HL-60 (cell line): Measurements from ENCODE around the gene MEX3B.

Experiments
- CTCF ChIP-seq: IDR thresholded peaks from one replicate; pipeline ENCODE4 v1.5.1; 2011; ENCODE audit warnings: low read length, control low read depth, inconsistent platforms; ENCODE audit not compliant: insufficient read depth
- GABPA ChIP-seq: IDR thresholded peaks from 2 replicates; pipeline ENCODE4 v1.6.1; 2012; ENCODE audit warnings: low read depth
- POLR2AphosphoS5 ChIP-seq: IDR thresholded peaks from 2 replicates; pipeline ENCODE4 v1.6.1; 2012; ENCODE audit warnings: low read depth

- TF ChIP-seq CTCF = no peak
- no peak for TF ChIP-seq POLR2AphosphoS5
- no peak for TF ChIP-seq GABPA
Observed at GRCh38 chr15:82093774-82094211, 48.0 kb upstream of the MEX3B start.
